A673 (cell line): ENCODE results near the gene DMP1. TPM values are rescaled to one million over a fixed set of nuclear protein-coding genes. Genes with fewer than 3 reads are reported as not detected.

Source experiments
- BruUV-seq: library from RNA; stranded (reverse); fragments of 400-500 nt; replicated peaks from 2 replicates; lab custom pipeline; 2021; lab: Mats Ljungman, UMichigan
- CTCF ChIA-PET: fragments of 300-600 bp; sonication (Branson Sonifier 250); formaldehyde crosslinking; loops from one replicate; lab custom pipeline; 2022; ENCODE audit warnings: antibody characterized with exemption; lab: Charles Lee
- POLR2A ChIA-PET: fragments of 300-600 bp; sonication (Branson Sonifier 250); formaldehyde crosslinking; loops from one replicate; lab custom pipeline; 2022; ENCODE audit warnings: antibody characterized with exemption; ENCODE audit not compliant: low non-redundant PET; lab: Charles Lee
- DNase-seq: peaks from one replicate; pipeline ENCODE4 v3.0.0-alpha.2; 2015; ENCODE audit warnings: low spot score
- H3K27ac ChIP-seq: fragments of 200-600 bp; sonication (generic); 2 replicates; pipeline ENCODE4 v1.5.1; 2016; ENCODE audit warnings: mixed run types, low read depth, mild to moderate bottlenecking, mixed read lengths, antibody characterized with exemption, low read length; ENCODE audit not compliant: poor library complexity, severe bottlenecking
- H3K27me3 ChIP-seq: fragments of 200-600 bp; sonication (generic); replicated peaks from 2 replicates; pipeline ENCODE4 v1.6.1; 2017; ENCODE audit warnings: mixed run types, low read depth, mild to moderate bottlenecking, mixed read lengths, antibody characterized with exemption, low read length; ENCODE audit not compliant: insufficient read depth, poor library complexity
- H3K36me3 ChIP-seq: fragments of 200-600 bp; sonication (generic); 2 replicates; pipeline ENCODE4 v1.6.1; 2016; ENCODE audit warnings: mixed run types, mild to moderate bottlenecking, mixed read lengths, antibody characterized with exemption, low read length; ENCODE audit not compliant: insufficient read depth, poor library complexity, severe bottlenecking
- H3K4me1 ChIP-seq: fragments of 200-600 bp; sonication (generic); 2 replicates; pipeline ENCODE4 v1.6.1; 2017; ENCODE audit warnings: mixed run types, mild to moderate bottlenecking, mixed read lengths, antibody characterized with exemption, low read length; ENCODE audit not compliant: insufficient read depth, poor library complexity, severe bottlenecking
- H3K4me3 ChIP-seq: fragments of 200-600 bp; sonication (generic); 2 replicates; pipeline ENCODE4 v1.5.1; 2016; ENCODE audit warnings: low read depth, mixed run types, mild to moderate bottlenecking, mixed read lengths, low read length; ENCODE audit not compliant: poor library complexity, severe bottlenecking
- H3K9me3 ChIP-seq: fragments of 200-600 bp; sonication (generic); 2 replicates; pipeline ENCODE4 v1.6.1; 2016; ENCODE audit warnings: mixed run types, low read depth, mild to moderate bottlenecking, mixed read lengths, antibody characterized with exemption, low read length; ENCODE audit not compliant: poor library complexity, severe bottlenecking
- CTCF ChIP-seq: fragments of 300-800, 200-600 bp; sonication (generic); conservative IDR thresholded peaks from 2 replicates; pipeline ENCODE4 v1.5.1; 2017; ENCODE audit warnings: low read depth, mild to moderate bottlenecking, antibody characterized with exemption, low read length, moderate library complexity, mixed read lengths
- EZH2 ChIP-seq: fragments of 200-600 bp; sonication (generic); IDR thresholded peaks from 2 replicates; pipeline ENCODE4 v1.6.1; 2017; ENCODE audit warnings: borderline replicate concordance, low read depth, mild to moderate bottlenecking, mixed read lengths, antibody characterized with exemption, low read length; ENCODE audit not compliant: poor library complexity, severe bottlenecking
- intact Hi-C: fragments of 100-400 bp; cut with micrococcal nuclease; formaldehyde crosslinking; loops from one replicate; pipeline ENCODE4 v1.10.0; 2022; ENCODE audit not compliant: unreplicated experiment
- total RNA-seq: library from RNA; stranded (reverse); gene quantifications from 2 replicates; pipeline ENCODE4 v1.2.3, GENCODE V29; 2021

Gene DMP1
- total RNA-seq, 1 experiment from 2014 or later, result not detected

- DNase-seq, result no peak
- no TSS peak for BruUV-seq
- Histone ChIP-seq H3K27me3 (no peaks in the 10 kb centered on the region), H3K4me3 (no peak overlapping the region), H3K36me3 (no peaks in the 10 kb centered on the region), H3K27ac (no peak overlapping the region), H3K4me1 (no peaks in the 10 kb centered on the region), H3K9me3 (no peaks in the 10 kb centered on the region)
- POLR2A ChIA-PET, result no interaction called here
- CTCF ChIA-PET, result no interaction called here
- no peak for TF ChIP-seq CTCF
- intact Hi-C loops, result no loop called here
These were observed 47.2 kb downstream of the DMP1 start for GRCh38 chr4:87697272-87697671.

DNA sequence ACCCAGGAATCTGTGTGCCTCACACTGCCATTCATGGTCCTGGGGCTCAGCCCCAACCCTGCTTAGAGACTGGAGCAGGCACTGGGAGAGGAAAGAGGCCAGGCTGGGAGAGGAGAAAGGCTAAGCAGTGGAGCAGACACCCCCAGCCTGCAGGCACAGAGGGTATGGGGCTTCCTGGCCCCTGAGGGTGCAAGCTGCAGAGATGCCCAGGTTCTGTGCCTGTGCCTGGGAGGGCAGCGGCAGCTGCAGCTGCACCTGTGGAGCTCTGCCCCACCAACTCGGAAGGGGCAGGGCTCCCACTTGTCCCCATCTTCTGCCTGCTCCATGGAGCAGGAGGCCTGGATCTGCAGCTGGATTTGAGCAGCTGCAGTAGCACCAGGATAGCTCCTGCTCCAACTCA lies 47.9 kb downstream of the DMP1 start:
- no peaks in the 10 kb centered on the region for H3K27me3 ChIP-seq
- no peaks in the 10 kb centered on the region for H3K36me3 ChIP-seq
- POLR2A ChIA-PET, result no interaction called here
- H3K27ac ChIP-seq, result no peak overlapping the region
- H3K4me3 ChIP-seq, result no peak overlapping the region
- BruUV-seq, result no TSS peak
- no peak for TF ChIP-seq CTCF
- no peak for TF ChIP-seq EZH2
- no peak for DNase-seq
- no peaks in the 10 kb centered on the region for H3K9me3 ChIP-seq
- H3K4me1 ChIP-seq, result no peaks in the 10 kb centered on the region
- intact Hi-C loops, result no loop called here
- CTCF ChIA-PET, result no interaction called here

DNA sequence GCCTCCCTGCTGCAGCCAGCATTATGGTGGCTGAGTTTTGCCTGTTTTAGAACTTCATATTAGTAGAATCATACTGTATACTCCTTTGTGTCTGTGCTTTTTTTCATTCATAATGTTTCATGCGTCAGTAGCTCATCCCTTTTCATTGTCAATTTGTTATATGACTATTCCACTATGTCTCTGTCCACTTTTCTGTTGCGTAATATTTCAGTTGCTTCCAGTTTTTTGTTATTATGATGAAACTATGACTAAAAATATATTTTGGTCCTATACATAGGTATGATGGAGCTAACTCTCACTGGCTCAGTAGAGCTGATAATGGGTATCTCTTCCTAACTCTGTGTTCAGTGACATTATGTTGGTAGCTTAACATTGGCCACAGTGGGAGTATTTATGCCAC lies 48.3 kb downstream of the DMP1 start:
- TF ChIP-seq EZH2, result no peak
- no peaks in the 10 kb centered on the region for H3K36me3 ChIP-seq
- no peak overlapping the region for H3K4me3 ChIP-seq
- ChIA-PET POLR2A (no interaction called here), CTCF (no interaction called here)
- H3K4me1 ChIP-seq, result no peaks in the 10 kb centered on the region
- H3K27me3 ChIP-seq, result no peaks in the 10 kb centered on the region
- intact Hi-C loops, result no loop called here
- no peak overlapping the region for H3K27ac ChIP-seq
- H3K9me3 ChIP-seq, result no peaks in the 10 kb centered on the region
- DNase-seq, result no peak
- no TSS peak for BruUV-seq

DNA sequence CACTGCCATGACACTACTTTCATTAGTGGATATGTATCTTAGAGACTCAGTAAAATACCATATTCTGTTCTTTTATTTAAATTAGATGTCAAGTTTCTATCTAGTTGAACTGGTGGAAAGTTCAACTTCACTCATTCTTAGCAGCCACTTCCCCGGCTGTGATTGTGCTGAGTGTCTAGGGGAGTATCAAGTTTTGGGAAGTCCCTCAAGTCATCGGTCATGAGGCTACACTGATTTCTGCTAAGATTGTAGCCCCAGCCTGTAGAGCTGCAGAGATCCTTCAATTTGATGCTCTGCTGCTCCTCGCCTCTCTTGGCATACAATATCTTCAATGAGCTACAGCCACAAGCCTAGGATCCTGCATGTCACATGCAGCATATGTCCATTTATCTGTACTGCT lies 53.9 kb downstream of the DMP1 start:
- CTCF ChIA-PET, result no interaction called here
- intact Hi-C loops, result no loop called here
- BruUV-seq, result no TSS peak
- TF ChIP-seq EZH2, result no peak
- no peak for TF ChIP-seq CTCF
- Histone ChIP-seq H3K9me3 (no peaks in the 10 kb centered on the region), H3K27me3 (no peaks in the 10 kb centered on the region), H3K36me3 (no peaks in the 10 kb centered on the region), H3K4me3 (no peak overlapping the region), H3K4me1 (no peaks in the 10 kb centered on the region), H3K27ac (no peak overlapping the region)
- DNase-seq, result no peak
- POLR2A ChIA-PET, result no interaction called here
